Measurements from ENCODE around the gene GPHB5. TPM values are rescaled to one million over a fixed set of nuclear protein-coding genes. Genes with fewer than 3 reads are reported as not detected.

Gene GPHB5
- polyA plus RNA-seq (2012; ENCODE audit: insufficient read length, low read depth), result not detected

GRCh38 chr14:63318835-63319234 is at the start of gene GPHB5:
TSS of gene GPHB5 (minus strand) at chr14:63318935. CDS start at chr14:63317849, 1,086 bp downstream.
- TF ChIP-seq SIN3A (IDR thresholded peaks at IDR 0.05; ENCODE audit: borderline replicate concordance, insufficient read depth, low read length), result no peak
- no peak for TF ChIP-seq POLR2AphosphoS5 (IDR thresholded peaks at IDR 0.05; ENCODE audit: low read depth, low read length)
- no peak for TF ChIP-seq REST (IDR thresholded peaks at IDR 0.05; ENCODE audit: insufficient read depth in 1 of 2, low read depth in 2 of 2, low read length in 2 of 2)
- TF ChIP-seq FOXP2 (optimal IDR thresholded peaks at IDR 0.05; ENCODE audit: borderline replicate concordance, extremely low read depth, extremely low read length, insufficient read depth), result no peak
- TF ChIP-seq TAF1 (IDR thresholded peaks at IDR 0.05; ENCODE audit: borderline replicate concordance, insufficient read depth, low read length), result no peak

GRCh38 chr14:63367742-63368364 is 49.1 kb upstream of the GPHB5 start:
- no peak for TF ChIP-seq FOXP2 (optimal IDR thresholded peaks at IDR 0.05; ENCODE audit: borderline replicate concordance, extremely low read depth, extremely low read length, insufficient read depth)
- TF ChIP-seq REST (IDR thresholded peaks at IDR 0.05; ENCODE audit: insufficient read depth in 1 of 2, low read depth in 2 of 2, low read length in 2 of 2), result no peak
- TF ChIP-seq POLR2AphosphoS5 (IDR thresholded peaks at IDR 0.05; ENCODE audit: low read depth, low read length), result no peak
- no peak for TF ChIP-seq TAF1 (IDR thresholded peaks at IDR 0.05; ENCODE audit: borderline replicate concordance, insufficient read depth, low read length)
- no peak for TF ChIP-seq SIN3A (IDR thresholded peaks at IDR 0.05; ENCODE audit: borderline replicate concordance, insufficient read depth, low read length)

- TF ChIP-seq REST (IDR thresholded peaks at IDR 0.05; ENCODE audit: insufficient read depth in 1 of 2, low read depth in 2 of 2, low read length in 2 of 2), result no peak
Measured at GRCh38 chr14:63362389-63362819, 43.7 kb upstream of the GPHB5 start.

GRCh38 chr14:63361790-63362189 is 43.1 kb upstream of the GPHB5 start:
- no peak for TF ChIP-seq FOXP2 (optimal IDR thresholded peaks at IDR 0.05; ENCODE audit: borderline replicate concordance, extremely low read depth, extremely low read length, insufficient read depth)
- no peak for TF ChIP-seq REST (IDR thresholded peaks at IDR 0.05; ENCODE audit: insufficient read depth in 1 of 2, low read depth in 2 of 2, low read length in 2 of 2)
- no peak for TF ChIP-seq POLR2AphosphoS5 (IDR thresholded peaks at IDR 0.05; ENCODE audit: low read depth, low read length)
- TF ChIP-seq TAF1 (IDR thresholded peaks at IDR 0.05; ENCODE audit: borderline replicate concordance, insufficient read depth, low read length), result no peak
- TF ChIP-seq SIN3A (IDR thresholded peaks at IDR 0.05; ENCODE audit: borderline replicate concordance, insufficient read depth, low read length), result no peak

GRCh38 chr14:63357841-63358240 is 39.1 kb upstream of the GPHB5 start:
- no peak for TF ChIP-seq FOXP2 (optimal IDR thresholded peaks at IDR 0.05; ENCODE audit: borderline replicate concordance, extremely low read depth, extremely low read length, insufficient read depth)
- no peak for TF ChIP-seq TAF1 (IDR thresholded peaks at IDR 0.05; ENCODE audit: borderline replicate concordance, insufficient read depth, low read length)
- no peak for TF ChIP-seq REST (IDR thresholded peaks at IDR 0.05; ENCODE audit: insufficient read depth in 1 of 2, low read depth in 2 of 2, low read length in 2 of 2)
- TF ChIP-seq SIN3A (IDR thresholded peaks at IDR 0.05; ENCODE audit: borderline replicate concordance, insufficient read depth, low read length), result no peak
